KMS-11 (cell line): Measurements from ENCODE around the gene PCSK7.
"Not testable (repeated sequence)": the region's sequence is repeated elsewhere in the genome, so short reads cannot be mapped to it uniquely, and the experiment has no call there.

Source experiments
- H2AFZ ChIP-seq: fragments of 200-600 bp; sonication (generic); 2 replicates; pipeline ENCODE4 v1.6.1; 2016; ENCODE audit warnings: antibody characterized with exemption, mixed run types, low read depth
- H3K27ac ChIP-seq: fragments of 200-600 bp; sonication (generic); 2 replicates; pipeline ENCODE4 v1.6.1; 2016; ENCODE audit warnings: mild to moderate bottlenecking, mixed run types
- H3K27me3 ChIP-seq: fragments of 200-600 bp; sonication (generic); 2 replicates; pipeline ENCODE4 v1.6.1; 2017; ENCODE audit warnings: mild to moderate bottlenecking, low read depth, mixed run types, moderate library complexity; ENCODE audit not compliant: insufficient read depth
- H3K36me3 ChIP-seq: fragments of 200-600 bp; sonication (generic); 2 replicates; pipeline ENCODE4 v1.6.1; 2017; ENCODE audit warnings: mild to moderate bottlenecking, mixed run types; ENCODE audit not compliant: insufficient read depth
- H3K4me1 ChIP-seq: fragments of 200-600 bp; sonication (generic); 2 replicates; pipeline ENCODE4 v1.6.1; 2016; ENCODE audit warnings: mild to moderate bottlenecking, low read depth, mixed run types; ENCODE audit not compliant: poor library complexity, severe bottlenecking
- H3K4me2 ChIP-seq: fragments of 200-600 bp; sonication (generic); 2 replicates; pipeline ENCODE4 v1.7.0; 2016; ENCODE audit warnings: mild to moderate bottlenecking, mixed run types
- H3K4me3 ChIP-seq: fragments of 200-600 bp; sonication (generic); IDR thresholded peaks from 2 replicates; pipeline ENCODE4 v1.6.1; 2017; ENCODE audit warnings: low read depth, low read length, mixed read lengths; ENCODE audit not compliant: insufficient read depth
- H3K79me2 ChIP-seq: fragments of 200-600 bp; sonication (generic); 2 replicates; pipeline ENCODE4 v1.6.1; 2016; ENCODE audit warnings: low read depth, mixed run types; ENCODE audit not compliant: insufficient read depth
- H3K9ac ChIP-seq: fragments of 200-600 bp; sonication (generic); 2 replicates; pipeline ENCODE4 v1.6.1; 2016; ENCODE audit warnings: mild to moderate bottlenecking, mixed run types
- H4K20me1 ChIP-seq: fragments of 200-600 bp; sonication (generic); 2 replicates; pipeline ENCODE4 v1.6.1; 2016; ENCODE audit warnings: mild to moderate bottlenecking, mixed run types; ENCODE audit not compliant: insufficient read depth
- CTCF ChIP-seq: fragments of 200-600 bp; sonication (generic); conservative IDR thresholded peaks from 2 replicates; pipeline ENCODE4 v1.6.1; 2017; ENCODE audit warnings: low read depth, mild to moderate bottlenecking, antibody characterized with exemption, low read length, moderate library complexity, mixed read lengths

The PCSK7 gene

GRCh38 chr11:117185736-117186430, 46.0 kb downstream of the PCSK7 start:
- Histone ChIP-seq H4K20me1 (no peaks in the 10 kb centered on the region), H3K9ac (no peak overlapping the region), H3K4me1 (no peaks in the 10 kb centered on the region), H3K27me3 (no peaks in the 10 kb centered on the region), H3K27ac (no peak overlapping the region), H3K36me3 (no peaks in the 10 kb centered on the region), H2AFZ (no peak overlapping the region), H3K4me3 (no peak overlapping the region), H3K79me2 (no peaks in the 10 kb centered on the region), H3K4me2 (no peak overlapping the region)
- TF ChIP-seq CTCF = no peak

- Histone ChIP-seq H3K27me3 (no peaks in the 10 kb centered on the region), H3K4me1 (peaks cover 12% of the 10 kb centered on the region), H4K20me1 (no peaks in the 10 kb centered on the region), H3K4me2 (no peak overlapping the region), H3K4me3 (no peak overlapping the region), H3K27ac (no peak overlapping the region), H3K79me2 (no peaks in the 10 kb centered on the region), H3K36me3 (no peaks in the 10 kb centered on the region), H2AFZ (no peak overlapping the region), H3K9ac (no peak overlapping the region)
- no peak for TF ChIP-seq CTCF
Observed at GRCh38 chr11:117183724-117184349, 48.0 kb downstream of the PCSK7 start.

DNA sequence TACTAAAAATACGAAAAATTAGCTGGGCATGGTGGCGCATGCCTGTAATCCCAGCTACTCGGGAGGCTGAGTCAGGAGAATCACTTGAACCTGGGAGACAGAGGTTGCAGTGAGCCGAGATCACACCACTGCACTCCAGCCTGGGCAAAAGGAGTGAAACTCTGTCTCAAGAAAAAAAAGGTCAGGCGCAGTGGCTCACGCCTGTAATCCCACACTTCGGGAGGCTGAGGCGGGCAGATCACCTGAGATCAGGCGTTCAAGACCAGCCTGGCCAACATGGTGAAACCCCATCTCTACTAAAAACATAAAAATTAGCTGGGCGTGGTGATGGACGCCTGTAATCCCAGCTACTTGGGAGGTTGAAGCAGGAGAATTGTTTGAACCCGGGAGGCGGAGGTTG, 48.7 kb downstream of the PCSK7 start:
- H3K4me3 ChIP-seq, H3K27ac ChIP-seq, H3K9ac ChIP-seq, H3K4me2 ChIP-seq, H3K36me3 ChIP-seq, H4K20me1 ChIP-seq, H3K27me3 ChIP-seq, H2AFZ ChIP-seq, H3K79me2 ChIP-seq: not testable (repeated sequence)
- peaks cover 14% of the 10 kb centered on the region for H3K4me1 ChIP-seq

DNA sequence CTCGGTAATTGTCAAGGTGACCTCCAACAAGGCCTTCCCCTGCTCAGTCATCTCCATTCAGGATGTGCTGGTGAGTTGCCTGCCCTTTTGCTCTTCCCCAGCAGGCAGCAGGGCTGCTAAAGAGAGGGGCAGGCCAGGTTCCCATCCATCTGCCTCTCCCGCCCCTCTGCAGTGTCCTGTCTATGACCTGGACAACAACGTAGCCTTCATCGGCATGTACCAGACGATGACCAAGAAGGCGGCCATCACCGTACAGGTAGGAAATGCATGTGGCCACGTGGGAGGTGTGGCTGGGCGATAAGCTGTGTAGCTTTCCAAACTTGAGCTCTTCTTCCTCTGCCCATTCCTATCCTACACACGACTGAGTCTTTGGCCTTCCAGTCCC, 49.3 kb downstream of the PCSK7 start:
- Histone ChIP-seq H3K27ac (no peak overlapping the region), H3K27me3 (no peaks in the 10 kb centered on the region), H3K9ac (no peak overlapping the region), H3K79me2 (no peaks in the 10 kb centered on the region), H3K36me3 (no peaks in the 10 kb centered on the region), H3K4me3 (no peak overlapping the region), H3K4me2 (no peak overlapping the region), H2AFZ (no peak overlapping the region), H3K4me1 (peaks cover 19% of the 10 kb centered on the region), H4K20me1 (no peaks in the 10 kb centered on the region)
- no peak for TF ChIP-seq CTCF
